Islet precursor cell (in vitro differentiated cells): ENCODE measurements around the gene THUMPD2.
A peak's percentile ranks its signal among the peaks of the same experiment; 100 is the strongest.
"Not testable (repeated sequence)": the region's sequence is repeated elsewhere in the genome, so short reads cannot be mapped to it uniquely, and the experiment has no call there.

ENCODE experiments used
- DNase-seq: peaks from one replicate; pipeline ENCODE4 v3.0.0-alpha.2; 2018

THUMPD2 gene

DNA sequence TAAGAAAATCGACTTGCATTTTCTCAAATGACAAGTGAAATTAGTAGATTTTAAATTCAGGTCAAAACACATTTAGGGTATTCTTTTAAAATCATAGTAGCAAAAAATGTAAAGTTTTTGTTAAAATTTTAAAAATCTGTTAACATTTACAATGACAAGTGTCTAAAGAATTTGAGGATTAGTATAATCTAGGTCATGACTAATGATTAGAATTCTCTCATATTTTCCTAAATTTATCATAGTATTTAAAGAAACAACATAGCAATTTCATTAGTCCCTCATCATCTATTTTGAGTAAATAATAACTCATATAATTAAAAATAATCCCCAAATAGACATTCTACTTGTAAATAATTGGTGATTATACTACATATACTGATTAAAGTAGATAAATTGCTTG, 23.6 kb downstream of the THUMPD2 start:
- DNase-seq: no peak

DNA sequence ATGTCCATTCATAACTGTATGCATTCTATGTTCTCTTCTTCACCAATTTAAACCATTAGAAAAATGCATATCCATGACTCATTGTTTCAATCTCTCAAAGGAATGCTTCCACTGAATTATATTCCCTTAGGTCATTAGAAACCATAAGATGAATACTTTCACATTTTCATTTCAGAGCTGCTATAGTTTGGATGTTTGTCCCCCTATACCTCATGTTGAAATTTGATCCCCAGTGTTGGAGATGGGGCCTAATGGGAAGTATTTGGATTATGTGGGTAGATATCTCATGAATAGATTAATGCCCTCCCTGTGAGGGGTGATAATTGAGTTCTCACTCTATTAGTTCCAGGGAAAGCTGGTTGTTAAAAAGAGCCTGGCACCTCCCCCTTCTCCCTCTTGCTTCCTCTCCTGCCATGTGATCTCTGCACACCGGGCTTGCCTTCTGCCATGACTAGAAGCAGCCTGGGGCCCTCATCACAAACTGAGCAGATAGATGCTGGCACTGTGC, 35.7 kb downstream of the THUMPD2 start:
- no peak for DNase-seq

DNA sequence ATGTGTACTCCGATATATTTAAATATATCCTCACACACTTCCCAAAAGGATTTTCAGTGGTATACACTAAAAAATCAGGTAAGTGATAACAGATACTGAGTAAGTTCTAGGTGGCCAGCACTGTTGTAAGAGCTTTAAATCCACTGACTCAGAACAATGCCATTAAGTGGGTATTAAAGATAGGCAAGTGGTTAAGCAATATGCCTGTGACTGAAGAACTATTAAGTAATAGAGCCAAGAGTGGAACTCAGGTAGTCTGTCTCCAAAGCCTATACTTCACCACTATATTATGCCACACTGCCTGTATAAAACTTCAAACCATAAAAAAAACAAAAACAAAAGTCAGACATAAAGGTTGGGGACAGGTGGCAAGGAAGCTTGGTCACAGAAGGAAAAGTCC, 37.2 kb downstream of the THUMPD2 start:
- DNase-seq: no peak

DNA sequence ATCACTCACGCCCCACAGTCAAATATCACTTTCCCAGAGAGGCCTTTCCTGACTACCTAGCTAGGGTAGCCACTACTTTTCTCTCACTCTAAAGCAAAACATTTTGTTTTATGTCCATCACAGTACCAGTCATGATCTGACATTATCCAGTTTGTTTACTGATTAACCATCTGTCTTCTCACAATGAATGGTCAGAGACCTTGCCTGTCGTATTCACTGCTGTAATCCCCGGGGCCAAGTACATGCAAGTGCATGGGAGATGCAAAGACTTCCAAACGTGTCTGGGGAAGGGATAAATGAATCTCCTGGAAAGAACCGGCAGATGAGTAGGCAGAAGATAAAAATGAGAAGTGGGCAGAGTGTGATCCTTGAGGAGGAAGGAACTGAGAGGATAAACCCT, 39.7 kb downstream of the THUMPD2 start:
- no peak for DNase-seq

DNA sequence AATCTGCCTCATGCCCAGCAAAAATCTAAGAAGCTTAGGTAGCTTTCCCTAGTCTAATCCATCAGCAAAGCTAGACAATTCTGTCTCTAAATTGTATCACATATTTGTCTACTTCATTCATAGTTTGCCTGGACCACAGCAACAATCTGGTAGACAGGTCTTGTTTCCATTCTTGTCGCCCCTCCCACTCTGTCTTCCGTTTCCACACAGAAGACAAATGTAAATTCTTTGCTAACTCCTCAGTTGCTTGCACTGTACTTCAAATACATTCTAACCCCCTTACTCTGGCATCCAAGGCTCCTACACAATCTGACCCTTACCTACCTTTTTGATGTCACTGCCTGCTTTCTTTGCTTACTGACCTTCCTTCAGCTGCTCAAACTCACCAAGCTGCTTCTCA, 40.1 kb downstream of the THUMPD2 start:
- DNase-seq: no peak

DNA sequence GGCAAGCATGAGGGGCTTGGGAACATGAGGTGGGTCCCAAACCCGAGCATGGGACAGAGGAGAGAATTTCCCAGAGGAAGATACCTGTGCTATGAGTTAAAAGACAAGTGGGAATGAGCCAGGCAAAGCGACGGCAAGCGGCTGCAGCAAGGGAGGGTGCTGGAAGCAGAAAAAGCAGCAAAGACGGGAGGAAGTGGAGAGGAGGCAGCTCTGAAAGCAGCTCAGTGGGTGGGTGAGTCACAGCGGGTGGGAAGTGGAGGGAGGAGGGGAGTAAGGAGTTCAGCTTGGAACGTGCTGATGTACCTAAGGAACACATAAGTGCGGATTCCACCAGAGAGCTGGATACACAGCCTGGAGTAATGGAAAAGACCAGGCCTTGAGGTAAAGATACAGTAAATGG, 41.4 kb downstream of the THUMPD2 start:
- peak; percentile 91 for DNase-seq

DNA sequence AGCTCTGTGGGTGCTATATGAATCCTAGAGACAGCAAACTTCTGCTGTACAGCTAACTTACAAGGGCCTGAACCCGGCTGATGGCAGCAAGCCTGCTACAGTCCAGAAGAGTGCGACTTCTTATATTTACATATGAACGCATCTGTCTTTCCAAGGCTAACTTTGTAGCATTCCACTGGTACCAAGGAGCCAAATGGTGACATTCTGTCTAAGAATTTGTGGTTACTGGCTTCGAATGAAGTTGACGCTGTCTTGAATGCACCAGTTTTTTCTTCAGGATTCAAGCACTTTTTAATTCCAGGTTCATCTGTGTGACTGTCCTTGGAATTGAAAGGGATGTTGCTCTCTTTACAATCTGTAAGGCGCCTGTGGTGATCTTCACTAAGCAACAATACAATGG, 42.4 kb downstream of the THUMPD2 start:
- no peak for DNase-seq

DNA sequence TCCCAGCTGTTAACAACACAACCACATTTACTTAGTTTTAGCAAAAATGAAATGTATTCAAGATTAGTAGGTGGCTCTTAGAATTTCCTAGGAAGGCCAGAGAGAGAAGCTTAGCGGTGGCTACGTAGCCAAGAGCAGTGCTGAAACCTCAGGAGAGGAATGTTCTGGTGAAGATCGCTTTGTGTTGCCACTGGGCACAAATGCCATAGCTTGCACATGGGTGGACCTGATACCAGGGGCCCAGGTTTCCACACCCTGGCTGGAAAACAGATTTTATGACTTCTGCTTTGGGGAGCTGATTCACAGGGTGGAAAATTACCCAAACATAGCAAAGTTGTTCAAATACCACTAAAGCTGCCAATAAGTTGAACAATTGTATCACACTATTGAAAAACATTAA, 43.4 kb downstream of the THUMPD2 start:
- DNase-seq: no peak

DNA sequence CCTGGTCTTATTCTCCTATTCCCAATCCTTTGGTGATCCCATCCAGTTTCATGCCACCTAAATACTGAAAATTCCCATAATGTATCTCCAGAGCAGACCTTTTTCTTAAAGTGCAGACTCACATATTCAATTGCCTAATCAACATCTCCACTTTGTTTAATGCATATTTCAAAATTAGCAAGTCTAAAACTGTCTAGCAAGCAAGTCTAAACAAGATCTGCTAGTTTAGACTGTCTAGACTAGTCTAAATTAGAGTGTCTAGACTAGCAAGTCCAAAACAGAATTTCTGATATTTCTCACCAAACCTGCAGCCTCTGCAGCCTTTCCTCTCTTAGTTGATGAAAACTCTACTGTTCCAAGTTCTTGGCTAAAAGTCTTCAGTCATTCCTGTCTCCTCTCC, 44.6 kb downstream of the THUMPD2 start:
- no peak for DNase-seq

DNA sequence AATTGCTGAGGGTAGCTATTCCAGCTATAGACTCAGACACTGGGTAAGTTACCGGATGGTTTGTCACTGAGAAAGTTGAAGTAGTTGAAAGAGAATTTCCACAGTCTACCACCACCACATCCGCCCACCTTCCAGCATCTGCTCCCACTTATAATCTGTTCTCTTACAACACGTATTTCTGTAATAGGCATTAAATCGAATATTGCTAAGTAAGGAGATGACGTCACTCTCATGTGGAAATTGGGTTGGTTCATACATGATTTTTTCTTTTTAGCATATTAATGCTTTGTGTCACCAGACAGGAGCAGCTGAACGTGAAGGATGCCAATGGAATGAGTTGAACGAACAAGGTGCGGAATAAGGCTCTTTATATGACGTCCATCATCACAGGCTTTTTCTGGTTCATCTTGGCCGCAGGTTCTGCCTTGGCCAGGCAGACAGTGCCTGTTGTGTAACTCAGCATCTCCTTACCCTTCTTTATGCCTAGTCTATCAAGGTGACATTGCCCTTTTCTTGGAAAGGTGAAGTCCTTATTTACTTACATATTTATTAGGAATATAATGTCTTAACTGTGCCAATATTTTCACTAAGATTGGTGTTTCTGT, 45.9 kb downstream of the THUMPD2 start:
- DNase-seq: no peak

DNA sequence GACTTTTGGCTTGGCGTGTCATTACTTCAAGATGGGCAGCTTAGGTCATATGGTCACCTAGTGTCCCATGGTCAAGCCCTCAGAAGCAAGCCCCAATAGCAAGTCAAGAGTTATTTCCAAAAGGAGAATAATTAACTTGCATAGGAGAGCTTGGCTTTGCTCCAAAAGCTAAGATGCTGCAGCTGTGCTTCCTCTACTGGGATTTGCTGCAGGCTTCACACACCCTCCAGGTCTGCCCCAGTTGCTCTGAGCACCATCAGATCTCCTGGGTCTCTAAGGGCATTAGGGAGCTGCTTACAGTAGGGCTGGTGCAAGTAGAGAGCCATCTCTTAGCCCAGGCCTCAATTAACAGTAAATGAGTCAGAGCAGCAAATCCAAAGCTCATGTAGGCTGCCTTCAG, 46.6 kb downstream of the THUMPD2 start:
- no peak for DNase-seq

DNA sequence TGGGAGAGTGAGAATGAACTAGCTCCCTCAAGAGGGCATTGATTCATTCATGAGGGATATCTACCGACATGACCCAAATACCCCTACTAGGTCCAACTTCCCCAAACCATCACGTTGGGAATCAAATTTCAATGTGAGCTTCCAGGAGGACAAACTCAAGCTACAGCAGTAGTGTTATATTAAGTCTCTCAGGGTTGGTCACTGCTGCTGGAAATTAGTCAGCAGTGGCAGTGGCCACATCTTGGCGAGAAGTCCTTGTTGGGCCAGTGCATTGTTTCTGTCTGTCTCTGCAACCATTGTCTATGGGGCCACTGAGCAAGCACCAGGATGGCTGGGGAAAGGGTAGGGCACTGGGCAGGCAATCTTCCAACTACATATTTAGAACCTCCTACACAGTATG, 47.5 kb downstream of the THUMPD2 start:
- no peak for DNase-seq

DNA sequence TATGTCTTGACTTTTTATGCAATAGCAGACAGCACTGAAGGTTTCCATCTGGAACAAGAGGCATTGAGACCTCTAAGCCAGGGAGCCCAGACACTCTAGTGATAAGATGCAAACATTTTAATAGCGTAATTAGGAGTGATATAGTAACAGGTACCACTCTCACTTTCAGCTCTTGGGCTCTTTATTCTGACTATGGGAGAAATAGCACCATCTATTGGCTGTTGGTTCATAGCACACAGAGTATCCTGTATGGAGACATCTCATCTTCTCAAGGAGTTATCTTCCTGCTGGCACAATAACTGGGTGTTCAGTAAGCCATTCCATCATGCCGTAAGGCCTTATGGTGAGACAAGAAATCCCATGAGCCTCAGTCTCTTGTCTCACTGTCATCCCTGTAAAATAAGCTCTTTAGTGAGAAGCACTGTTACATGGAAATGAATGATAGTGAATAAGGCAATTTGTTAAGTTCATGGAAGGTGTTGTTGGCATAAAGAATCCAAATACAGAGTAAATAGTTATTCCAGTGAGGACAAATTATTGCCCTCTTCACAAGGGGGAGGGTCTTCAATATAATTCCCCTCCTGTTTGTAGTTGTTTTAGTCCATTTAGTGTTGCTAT, 48.3 kb downstream of the THUMPD2 start:
- no peak for DNase-seq

DNA sequence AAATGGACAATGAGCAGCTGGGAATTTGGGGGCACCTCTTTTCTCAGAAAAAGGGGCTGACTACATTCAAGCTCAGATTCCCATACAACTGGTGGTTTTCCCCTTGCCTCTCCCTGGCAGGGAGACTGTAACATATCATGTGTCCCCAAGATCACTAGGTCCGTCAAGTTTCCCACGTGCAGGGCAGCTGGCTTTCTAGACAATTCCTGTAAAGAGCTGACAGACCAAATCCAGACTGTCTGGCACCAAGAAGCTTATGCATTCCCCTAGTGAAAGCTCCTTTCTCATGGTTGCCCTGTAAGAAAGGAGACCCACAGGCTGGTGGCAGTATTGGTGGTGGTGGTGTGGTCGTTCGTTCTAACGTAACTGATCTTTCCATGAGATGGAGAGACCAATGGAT, 48.8 kb downstream of the THUMPD2 start:
- DNase-seq: no peak

DNA sequence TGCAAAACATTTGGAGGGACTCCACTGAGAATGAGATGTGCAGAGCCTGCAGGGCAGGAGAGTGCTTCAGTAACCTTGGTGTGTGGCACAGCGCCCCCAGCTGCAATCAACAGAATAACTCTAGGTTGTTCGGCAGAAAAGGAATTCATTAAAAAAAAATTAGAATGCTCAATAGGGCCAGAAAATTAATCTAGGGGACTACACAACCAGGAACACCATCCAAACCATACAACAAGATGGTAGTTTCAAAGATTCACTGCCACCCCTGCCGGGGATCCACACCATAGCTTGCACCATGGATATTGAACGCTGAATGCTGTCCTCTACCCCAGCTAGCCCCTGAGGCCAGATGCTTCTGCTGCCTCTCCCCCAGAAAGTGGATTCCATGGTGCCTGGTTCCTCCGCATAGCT, 50.1 kb downstream of the THUMPD2 start:
- peak; percentile 63 for DNase-seq

DNA sequence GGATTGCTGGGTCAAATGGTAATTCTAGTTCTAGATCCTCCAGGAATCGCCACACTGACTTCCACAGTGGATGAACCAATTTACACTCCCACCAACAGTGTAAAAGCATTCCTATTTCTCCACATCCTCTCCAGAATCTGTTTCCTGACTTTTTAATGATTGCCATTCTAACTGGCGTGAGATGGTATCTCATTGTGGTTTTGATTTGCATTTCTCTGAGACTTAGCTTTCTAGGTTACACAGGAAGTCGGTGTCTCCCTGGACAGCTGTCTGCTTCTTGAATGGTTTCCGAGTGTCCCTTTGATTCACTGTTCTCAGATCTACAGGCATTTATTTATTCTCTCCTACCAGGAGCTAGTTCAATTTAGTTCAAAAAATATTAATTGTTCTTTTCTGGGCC, 51.0 kb downstream of the THUMPD2 start:
- not testable (repeated sequence) for DNase-seq

DNA sequence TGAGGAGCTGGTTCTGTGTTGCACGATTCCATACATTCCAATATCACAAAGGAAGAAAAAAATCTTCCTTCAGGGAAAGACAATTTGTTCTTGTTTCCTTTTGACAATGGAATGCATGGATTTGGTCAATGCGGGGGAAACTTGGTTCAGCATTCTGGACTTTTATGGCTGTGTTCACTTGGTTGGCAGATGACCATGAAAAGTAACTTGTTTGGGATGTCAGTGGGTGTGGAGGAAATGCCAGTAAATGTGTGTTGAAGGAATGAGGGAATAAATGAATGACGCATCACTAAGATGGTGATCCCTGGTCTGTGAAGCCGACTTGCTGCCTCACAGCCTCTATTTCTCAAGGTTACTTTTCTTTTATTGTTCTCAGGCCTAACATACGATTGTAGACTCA, 53.7 kb downstream of the THUMPD2 start:
- DNase-seq: no peak

DNA sequence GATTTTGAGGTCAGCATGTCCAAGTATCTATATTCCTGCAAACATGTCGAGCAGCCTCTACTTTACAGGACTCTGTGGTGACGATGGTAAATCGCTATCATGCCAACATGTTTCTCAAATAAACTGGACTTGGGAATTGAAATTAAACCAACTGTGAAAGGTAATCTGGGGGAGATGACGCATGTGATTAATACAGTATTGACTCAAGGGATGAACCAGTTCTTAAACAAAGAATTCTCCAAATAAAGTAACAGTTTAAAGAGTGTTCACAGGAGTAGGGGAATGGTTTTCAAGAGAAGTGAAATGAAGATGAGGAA, 54.3 kb downstream of the THUMPD2 start:
- DNase-seq: no peak

DNA sequence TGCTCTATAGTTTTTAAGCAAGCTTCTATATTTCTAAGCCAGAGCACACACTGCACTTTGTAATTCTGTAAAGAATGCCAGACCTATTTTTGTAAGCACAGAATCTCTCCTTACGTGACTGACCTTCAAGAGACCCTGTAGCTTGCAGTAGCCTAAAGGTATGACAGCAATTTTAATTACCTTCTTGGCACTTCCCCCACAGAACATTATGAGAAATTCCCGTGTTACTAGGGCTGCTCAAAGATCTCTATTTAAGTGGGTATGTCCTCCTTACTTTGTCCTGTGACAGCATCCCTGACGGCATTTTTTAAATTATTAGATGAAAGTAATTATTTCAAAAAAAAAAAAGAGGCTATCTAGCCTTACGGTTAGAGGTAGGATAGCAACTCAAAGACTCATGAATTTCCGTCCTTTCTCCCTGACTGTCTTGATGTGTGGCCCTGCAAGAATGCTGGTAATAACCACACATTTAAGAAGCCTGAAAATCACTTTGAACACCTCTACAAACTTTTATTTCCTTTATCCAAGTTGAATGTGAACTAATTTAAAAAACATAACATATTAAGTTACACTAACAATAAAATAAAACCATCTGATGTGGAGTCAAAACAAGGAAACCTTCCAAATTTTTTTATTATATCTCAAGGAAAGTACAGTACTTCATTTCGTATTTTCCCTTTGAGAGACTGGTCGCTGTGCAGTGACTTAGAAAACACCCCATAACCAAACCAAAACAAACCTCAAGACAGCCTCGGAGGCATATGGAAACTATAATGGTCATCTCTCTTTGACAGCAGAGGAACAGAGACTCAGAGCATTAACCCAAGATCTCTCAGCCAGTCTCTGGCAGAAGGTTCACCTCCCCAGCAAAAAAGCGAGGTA, 54.9 kb downstream of the THUMPD2 start:
- DNase-seq: no peak

DNA sequence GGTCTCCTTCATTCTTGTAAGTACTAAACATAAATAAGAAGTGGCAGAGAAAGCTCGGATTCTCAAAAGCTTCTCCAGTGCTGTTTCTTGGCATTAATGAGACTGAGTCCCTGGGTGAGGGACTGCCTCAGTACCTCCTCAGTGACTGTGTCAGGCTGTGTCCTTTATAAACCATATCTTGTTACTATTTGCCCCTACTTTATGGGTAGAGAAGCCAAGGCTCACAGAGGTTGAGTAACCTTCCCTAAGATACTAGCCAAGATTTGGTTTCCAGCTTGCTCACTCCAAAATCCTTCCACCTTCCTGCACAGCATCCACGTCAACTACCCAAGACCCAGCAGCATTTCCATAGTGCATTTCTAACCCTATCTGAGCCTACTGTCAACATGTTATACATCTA, 55.6 kb downstream of the THUMPD2 start:
- no peak for DNase-seq

DNA sequence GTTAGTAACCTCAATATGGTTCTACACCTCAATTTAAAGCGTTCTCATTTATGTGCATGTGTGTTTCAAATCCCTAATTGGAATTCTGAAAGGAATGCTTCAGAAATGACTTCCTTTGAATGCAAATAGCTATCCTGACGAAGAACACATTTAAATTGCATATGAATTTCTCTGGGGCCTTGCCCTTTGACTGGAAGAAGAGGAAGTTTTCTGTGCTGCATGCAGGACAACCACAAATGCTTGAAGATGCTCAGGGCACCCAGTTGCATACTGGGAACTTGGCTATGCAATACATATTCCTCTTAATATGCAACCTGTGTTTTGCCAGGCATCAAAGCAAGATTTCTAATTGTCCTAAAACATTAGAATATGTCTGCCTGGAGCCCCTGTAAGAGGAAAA, 58.1 kb downstream of the THUMPD2 start:
- DNase-seq: no peak

DNA sequence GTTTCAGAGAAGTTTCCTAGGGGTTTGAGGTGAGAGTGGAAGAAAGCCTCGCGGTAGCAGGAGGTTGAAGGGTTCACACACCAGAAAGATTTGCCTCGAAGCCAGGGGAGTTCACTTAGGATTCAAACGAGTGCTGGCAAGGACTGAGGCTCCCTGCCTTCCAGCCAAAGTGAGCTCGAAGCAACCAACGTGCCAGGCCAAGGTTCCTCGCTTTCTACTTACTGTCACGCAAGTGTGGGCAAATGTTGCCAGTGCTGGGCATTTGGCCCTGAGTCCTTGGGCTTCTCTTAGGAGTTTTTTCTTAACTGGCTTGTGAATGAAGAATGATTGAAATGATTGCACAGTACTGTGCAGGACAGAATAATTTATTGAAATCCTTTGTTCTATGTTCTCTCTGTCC, 59.7 kb downstream of the THUMPD2 start:
- no peak for DNase-seq

DNA sequence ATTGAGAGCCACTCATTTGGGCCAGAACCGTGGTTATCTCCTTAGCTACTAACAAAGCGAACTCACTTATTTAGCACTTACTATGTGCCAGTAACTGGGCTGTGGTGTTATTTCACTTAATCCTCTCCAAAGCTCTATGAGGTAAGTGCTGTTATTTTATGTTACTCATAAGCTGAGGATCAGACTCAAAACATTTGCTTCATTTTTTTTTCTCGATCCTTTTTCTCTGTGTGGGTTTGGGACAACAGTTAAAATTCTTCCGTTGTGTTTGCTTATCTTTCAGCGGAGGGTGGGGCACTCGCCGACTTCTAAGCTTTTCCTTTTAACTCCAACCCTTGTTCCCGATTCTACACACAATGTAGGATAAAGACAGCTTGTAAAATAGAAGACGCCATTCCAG, 60.6 kb downstream of the THUMPD2 start:
- no peak for DNase-seq

DNA sequence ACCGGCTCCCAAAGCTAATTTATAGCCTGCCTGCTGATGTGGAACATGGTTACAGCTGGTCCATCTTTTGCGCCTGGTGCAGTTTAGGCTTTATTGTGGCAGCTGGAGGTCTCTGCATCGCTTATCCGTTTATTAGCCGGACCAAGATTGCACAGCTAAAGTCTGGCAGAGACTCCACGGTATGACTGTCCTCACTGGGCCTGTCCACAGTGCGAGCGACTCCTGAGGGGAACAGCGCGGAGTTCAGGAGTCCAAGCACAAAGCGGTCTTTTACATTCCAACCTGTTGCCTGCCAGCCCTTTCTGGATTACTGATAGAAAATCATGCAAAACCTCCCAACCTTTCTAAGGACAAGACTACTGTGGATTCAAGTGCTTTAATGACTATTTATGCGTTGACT, 62.0 kb downstream of the THUMPD2 start:
- DNase-seq: no peak
